ENCODE data around the gene GPRIN2. TPM values are rescaled to one million over a fixed set of nuclear protein-coding genes. Genes with fewer than 3 reads are reported as not detected.
A peak's percentile ranks its signal among the peaks of the same experiment; 100 is the strongest.
"Not testable (repeated sequence)": the region's sequence is repeated elsewhere in the genome, so short reads cannot be mapped to it uniquely, and the experiment has no call there.

Gene GPRIN2
- total and polyA plus RNA-seq, 4 donors: 17.7 to 36.5 (median 29.1) TPM

DNA sequence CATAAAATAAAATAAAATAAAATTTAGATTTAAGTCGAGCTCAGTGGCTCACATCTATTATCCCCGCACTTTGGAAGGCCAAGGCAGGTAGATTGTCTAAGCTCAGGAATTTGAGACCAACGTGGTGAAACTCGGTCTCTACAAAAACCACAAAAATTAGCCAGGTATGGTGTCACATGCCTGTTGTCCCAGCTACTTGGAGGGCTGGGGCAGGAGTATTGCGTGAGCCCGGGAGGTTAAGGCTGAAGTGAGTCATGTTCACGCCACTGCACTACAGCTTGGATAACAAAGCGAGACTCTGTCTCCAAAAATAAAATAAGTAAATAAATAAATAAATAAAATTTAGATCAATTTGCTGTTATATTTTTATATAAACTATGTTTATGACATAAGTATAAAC, 34.6 kb upstream of the GPRIN2 start:
- H3K9me3 ChIP-seq (ENCODE audit: control insufficient read depth in 4 of 4, insufficient read depth in 3 of 4, low read length in 3 of 4); H3K27me3 ChIP-seq (ENCODE audit: control insufficient read depth in 3 of 3, insufficient read depth in 3 of 3, low read length in 2 of 3); H3K36me3 ChIP-seq (ENCODE audit: control insufficient read depth in 4 of 4, insufficient read depth in 4 of 4, low read length in 4 of 4); H3K9ac ChIP-seq (ENCODE audit: insufficient read depth in 1 of 2, low read length in 2 of 2); H3K4me1 ChIP-seq (ENCODE audit: control insufficient read depth in 5 of 5, insufficient read depth in 5 of 5, low read length in 5 of 5); ATAC-seq (ENCODE audit: insufficient read depth, low FRiP score); H3K27ac ChIP-seq (ENCODE audit: low read depth in 1 of 2, low read length in 1 of 2); DNase-seq; H3K4me3 ChIP-seq: not testable (repeated sequence)
- 67% methylated on average over 1 of the region's 8 CpGs; no CpG with 5 or more reads in 1 of the 2 donors for WGBS, 2 donors

DNA sequence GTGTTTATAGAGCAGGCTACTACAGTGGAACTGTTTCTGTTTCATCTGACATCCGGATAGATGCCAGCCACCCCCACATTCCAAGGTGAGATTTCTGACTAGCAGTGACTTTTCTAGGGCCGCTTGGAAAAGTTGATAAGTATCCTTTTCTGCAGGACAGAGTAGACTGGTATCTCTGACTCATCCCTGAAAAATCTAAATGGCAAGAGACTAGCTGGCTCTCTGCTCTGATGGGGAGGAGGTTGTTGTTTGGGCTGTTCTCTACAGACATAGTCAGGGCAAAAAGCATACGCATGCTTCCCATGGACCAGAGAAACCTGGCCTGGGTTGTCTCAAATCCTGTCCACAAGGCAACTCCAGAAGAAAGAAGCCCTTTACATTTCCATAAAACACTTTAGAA, 33.1 kb upstream of the GPRIN2 start:
- not testable (repeated sequence) for DNase-seq; H3K9ac ChIP-seq (ENCODE audit: insufficient read depth in 1 of 2, low read length in 2 of 2); H3K9me3 ChIP-seq (ENCODE audit: control insufficient read depth in 4 of 4, insufficient read depth in 3 of 4, low read length in 3 of 4); H3K36me3 ChIP-seq (ENCODE audit: control insufficient read depth in 4 of 4, insufficient read depth in 4 of 4, low read length in 4 of 4); H3K4me3 ChIP-seq; H3K4me1 ChIP-seq (ENCODE audit: control insufficient read depth in 5 of 5, insufficient read depth in 5 of 5, low read length in 5 of 5); H3K27ac ChIP-seq (ENCODE audit: low read depth in 1 of 2, low read length in 1 of 2); H3K27me3 ChIP-seq (ENCODE audit: control insufficient read depth in 3 of 3, insufficient read depth in 3 of 3, low read length in 2 of 3)
- no CpG with 5 or more reads among the region's 3 CpGs for WGBS, 2 donors
- peak; percentile 43 for ATAC-seq (ENCODE audit: insufficient read depth, low FRiP score)

DNA sequence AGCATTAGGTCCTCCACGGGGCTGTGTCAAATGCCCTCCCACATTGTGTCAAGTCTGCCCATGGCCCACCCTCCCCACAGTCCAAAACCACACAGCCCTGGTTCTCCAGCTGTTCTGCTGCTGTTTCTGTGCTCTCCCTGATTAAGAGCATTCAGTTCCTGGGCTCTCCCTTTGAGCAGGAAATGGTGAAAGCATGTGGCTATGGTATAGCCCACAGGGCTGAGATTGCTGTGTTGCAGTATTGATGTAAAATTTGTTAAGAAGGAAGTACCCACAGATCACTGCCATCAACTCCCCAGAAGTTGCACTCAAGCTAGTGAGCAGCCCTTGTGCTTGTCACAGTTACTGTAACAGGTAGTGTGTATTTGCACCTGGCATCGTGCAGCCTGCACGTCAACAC, 31.8 kb upstream of the GPRIN2 start:
- H3K4me3 ChIP-seq; H3K9me3 ChIP-seq (ENCODE audit: control insufficient read depth in 4 of 4, insufficient read depth in 3 of 4, low read length in 3 of 4); H3K36me3 ChIP-seq (ENCODE audit: control insufficient read depth in 4 of 4, insufficient read depth in 4 of 4, low read length in 4 of 4); DNase-seq; H3K27me3 ChIP-seq (ENCODE audit: control insufficient read depth in 3 of 3, insufficient read depth in 3 of 3, low read length in 2 of 3); H3K27ac ChIP-seq (ENCODE audit: low read depth in 1 of 2, low read length in 1 of 2); H3K9ac ChIP-seq (ENCODE audit: insufficient read depth in 1 of 2, low read length in 2 of 2); ATAC-seq (ENCODE audit: insufficient read depth, low FRiP score); H3K4me1 ChIP-seq (ENCODE audit: control insufficient read depth in 5 of 5, insufficient read depth in 5 of 5, low read length in 5 of 5): not testable (repeated sequence)
- no CpG with 5 or more reads among the region's 3 CpGs for WGBS, 2 donors

DNA sequence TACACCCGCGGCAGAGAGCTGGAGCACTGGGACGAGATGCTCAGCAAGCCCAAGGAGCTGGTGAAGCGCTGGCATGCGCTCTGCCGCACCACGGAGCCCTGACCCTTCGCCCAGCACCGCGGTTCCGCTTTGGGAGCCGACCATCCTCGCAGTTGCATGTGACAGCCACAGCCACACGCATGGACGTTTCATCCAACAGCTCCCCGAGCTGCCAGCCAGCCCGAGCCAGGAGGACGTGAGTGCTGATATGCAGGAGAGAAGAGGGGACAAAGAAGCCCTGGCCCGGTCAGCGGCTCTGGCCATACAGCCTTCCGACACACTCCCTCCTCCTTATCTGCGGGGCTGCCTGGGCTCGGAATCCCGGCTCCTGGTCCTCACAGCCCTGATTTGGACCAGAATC, 31.1 kb upstream of the GPRIN2 start:
- not testable (repeated sequence) for H3K9me3 ChIP-seq (ENCODE audit: control insufficient read depth in 4 of 4, insufficient read depth in 3 of 4, low read length in 3 of 4); H3K27ac ChIP-seq (ENCODE audit: low read depth in 1 of 2, low read length in 1 of 2); DNase-seq; H3K36me3 ChIP-seq (ENCODE audit: control insufficient read depth in 4 of 4, insufficient read depth in 4 of 4, low read length in 4 of 4); H3K27me3 ChIP-seq (ENCODE audit: control insufficient read depth in 3 of 3, insufficient read depth in 3 of 3, low read length in 2 of 3); H3K9ac ChIP-seq (ENCODE audit: insufficient read depth in 1 of 2, low read length in 2 of 2); ATAC-seq (ENCODE audit: insufficient read depth, low FRiP score); H3K4me3 ChIP-seq; H3K4me1 ChIP-seq (ENCODE audit: control insufficient read depth in 5 of 5, insufficient read depth in 5 of 5, low read length in 5 of 5)
- WGBS, 2 donors: no CpG with 5 or more reads among the region's 24 CpGs

DNA sequence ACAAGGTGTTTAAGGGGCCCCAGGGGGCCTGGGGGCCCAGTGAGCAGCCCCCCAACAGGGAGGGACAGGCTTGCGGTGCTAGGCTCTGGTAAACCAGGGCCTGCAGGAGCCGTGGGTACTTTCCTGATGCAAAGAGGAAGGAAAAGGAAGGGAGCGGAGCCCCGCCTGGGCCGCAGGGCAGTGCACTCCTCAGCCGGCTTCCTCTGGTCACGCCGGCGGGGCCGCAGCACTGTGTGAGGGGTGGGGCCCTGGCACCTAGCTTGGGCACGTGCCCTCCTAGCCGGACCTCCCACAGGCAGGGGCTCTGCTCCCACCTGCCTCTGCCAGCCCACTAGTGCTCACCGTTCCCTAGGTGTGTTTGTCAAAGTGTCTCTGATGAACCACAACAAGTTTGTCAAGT, 28.8 kb upstream of the GPRIN2 start:
- not testable (repeated sequence) for H3K36me3 ChIP-seq (ENCODE audit: control insufficient read depth in 4 of 4, insufficient read depth in 4 of 4, low read length in 4 of 4); H3K27me3 ChIP-seq (ENCODE audit: control insufficient read depth in 3 of 3, insufficient read depth in 3 of 3, low read length in 2 of 3); ATAC-seq (ENCODE audit: insufficient read depth, low FRiP score); H3K9me3 ChIP-seq (ENCODE audit: control insufficient read depth in 4 of 4, insufficient read depth in 3 of 4, low read length in 3 of 4); H3K4me3 ChIP-seq; H3K27ac ChIP-seq (ENCODE audit: low read depth in 1 of 2, low read length in 1 of 2); DNase-seq; H3K4me1 ChIP-seq (ENCODE audit: control insufficient read depth in 5 of 5, insufficient read depth in 5 of 5, low read length in 5 of 5); H3K9ac ChIP-seq (ENCODE audit: insufficient read depth in 1 of 2, low read length in 2 of 2)
- WGBS, 2 donors: no CpG with 5 or more reads among the region's 13 CpGs

DNA sequence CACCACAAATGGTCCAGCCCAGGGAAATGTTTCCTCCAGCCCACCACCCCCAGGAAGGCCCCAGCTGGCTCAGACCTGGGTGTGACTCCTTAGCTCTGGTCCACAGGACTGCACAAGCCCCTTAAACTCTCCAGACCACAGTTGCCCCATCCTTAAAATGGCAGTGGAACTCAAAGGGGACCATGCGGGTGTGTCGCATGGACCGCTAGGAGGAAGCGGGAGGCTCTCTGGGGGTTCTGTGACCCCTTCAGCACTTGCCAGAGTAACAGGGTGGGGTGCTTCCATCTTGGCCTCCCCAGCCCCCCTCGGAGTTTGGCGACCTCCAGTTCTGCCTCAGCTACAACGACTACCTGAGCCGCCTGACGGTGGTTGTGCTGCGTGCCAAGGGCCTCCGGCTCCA, 27.7 kb upstream of the GPRIN2 start:
- not testable (repeated sequence) for H3K9me3 ChIP-seq (ENCODE audit: control insufficient read depth in 4 of 4, insufficient read depth in 3 of 4, low read length in 3 of 4); H3K27ac ChIP-seq (ENCODE audit: low read depth in 1 of 2, low read length in 1 of 2); H3K4me1 ChIP-seq (ENCODE audit: control insufficient read depth in 5 of 5, insufficient read depth in 5 of 5, low read length in 5 of 5); H3K36me3 ChIP-seq (ENCODE audit: control insufficient read depth in 4 of 4, insufficient read depth in 4 of 4, low read length in 4 of 4); ATAC-seq (ENCODE audit: insufficient read depth, low FRiP score); H3K9ac ChIP-seq (ENCODE audit: insufficient read depth in 1 of 2, low read length in 2 of 2); H3K4me3 ChIP-seq; H3K27me3 ChIP-seq (ENCODE audit: control insufficient read depth in 3 of 3, insufficient read depth in 3 of 3, low read length in 2 of 3); DNase-seq
- 86% methylated on average over 7 of the region's 11 CpGs; no CpG with 5 or more reads in 1 of the 2 donors for WGBS, 2 donors

DNA sequence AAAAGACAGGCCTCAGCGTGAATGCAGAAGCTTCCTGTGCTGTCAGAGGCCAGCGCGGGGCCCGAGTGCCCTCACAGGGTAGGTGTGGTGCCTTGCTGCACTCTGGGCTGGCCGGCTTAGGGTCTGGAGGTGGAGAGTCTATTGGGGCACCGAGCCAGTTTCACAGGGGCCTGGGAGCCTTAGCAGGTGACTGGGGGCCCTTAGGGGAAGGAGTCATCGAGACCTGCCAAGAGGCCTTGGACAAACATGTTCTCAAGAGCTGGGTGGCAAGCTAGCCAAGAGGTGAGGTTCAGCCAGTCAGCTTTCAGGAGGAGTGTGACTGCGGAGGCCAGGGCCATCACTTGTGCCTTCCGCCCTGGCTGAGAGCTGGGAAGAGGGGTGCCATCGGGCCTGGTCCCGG, 26.1 kb upstream of the GPRIN2 start:
- H3K4me3 ChIP-seq; DNase-seq; H3K27ac ChIP-seq (ENCODE audit: low read depth in 1 of 2, low read length in 1 of 2); H3K27me3 ChIP-seq (ENCODE audit: control insufficient read depth in 3 of 3, insufficient read depth in 3 of 3, low read length in 2 of 3); H3K4me1 ChIP-seq (ENCODE audit: control insufficient read depth in 5 of 5, insufficient read depth in 5 of 5, low read length in 5 of 5); H3K9ac ChIP-seq (ENCODE audit: insufficient read depth in 1 of 2, low read length in 2 of 2); H3K36me3 ChIP-seq (ENCODE audit: control insufficient read depth in 4 of 4, insufficient read depth in 4 of 4, low read length in 4 of 4); H3K9me3 ChIP-seq (ENCODE audit: control insufficient read depth in 4 of 4, insufficient read depth in 3 of 4, low read length in 3 of 4): not testable (repeated sequence)
- WGBS, 2 donors: 57% methylated on average over 3 of the region's 11 CpGs; no CpG with 5 or more reads in 1 of the 2 donors
- peak; percentile 53 for ATAC-seq (ENCODE audit: insufficient read depth, low FRiP score)

DNA sequence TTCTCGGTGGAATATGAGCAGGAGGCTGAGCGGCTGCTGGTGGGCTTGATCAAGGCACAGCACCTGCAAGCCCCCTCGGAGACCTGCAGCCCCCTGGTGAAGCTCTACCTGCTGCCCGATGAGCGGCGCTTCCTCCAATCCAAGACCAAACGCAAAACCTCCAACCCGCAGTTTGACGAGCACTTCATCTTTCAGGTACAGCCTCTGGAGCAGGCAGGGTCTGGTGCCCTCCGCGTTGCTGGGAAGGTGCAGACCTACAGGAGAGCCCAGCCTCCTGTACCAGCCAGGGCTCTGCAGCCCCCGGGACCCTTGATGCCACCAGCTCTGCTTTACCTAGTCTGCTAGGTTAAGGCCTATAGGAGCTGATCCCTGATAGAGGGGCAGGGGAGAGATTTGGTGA, 25.5 kb upstream of the GPRIN2 start:
- WGBS, 2 donors: 88 to 91% methylated on average over 5 to 9 of the region's 12 CpGs

DNA sequence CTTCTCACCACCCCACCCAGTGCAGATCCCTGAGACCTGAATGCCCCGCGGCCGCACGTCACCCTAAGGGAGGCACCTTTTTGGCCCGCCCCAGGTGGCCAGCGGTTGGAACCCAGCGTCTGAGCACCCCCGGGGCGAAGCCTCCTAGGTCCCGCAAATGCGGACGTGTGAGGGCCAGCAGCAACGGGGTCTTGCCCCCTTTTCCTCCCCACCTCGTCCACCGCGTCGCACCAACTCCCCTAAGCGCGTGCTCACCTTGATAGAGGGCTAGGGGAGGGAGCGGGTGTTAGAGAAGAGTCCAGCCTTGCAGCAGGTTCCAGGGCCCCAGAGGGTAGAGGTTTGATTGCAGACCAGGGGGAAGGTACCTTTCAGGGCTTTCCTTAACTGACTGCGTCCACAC, 22.9 kb upstream of the GPRIN2 start:
- H3K9ac ChIP-seq (ENCODE audit: insufficient read depth in 1 of 2, low read length in 2 of 2); H3K36me3 ChIP-seq (ENCODE audit: control insufficient read depth in 4 of 4, insufficient read depth in 4 of 4, low read length in 4 of 4); ATAC-seq (ENCODE audit: insufficient read depth, low FRiP score); H3K4me1 ChIP-seq (ENCODE audit: control insufficient read depth in 5 of 5, insufficient read depth in 5 of 5, low read length in 5 of 5); H3K4me3 ChIP-seq; DNase-seq; H3K9me3 ChIP-seq (ENCODE audit: control insufficient read depth in 4 of 4, insufficient read depth in 3 of 4, low read length in 3 of 4); H3K27me3 ChIP-seq (ENCODE audit: control insufficient read depth in 3 of 3, insufficient read depth in 3 of 3, low read length in 2 of 3); H3K27ac ChIP-seq (ENCODE audit: low read depth in 1 of 2, low read length in 1 of 2): not testable (repeated sequence)
- 17 to 53% methylated on average over 1 to 12 of the region's 21 CpGs for WGBS, 2 donors

More for the DNA sequence above, 25.5 kb upstream of the GPRIN2 start:
- H3K27ac ChIP-seq (ENCODE audit: low read depth in 1 of 2, low read length in 1 of 2); H3K36me3 ChIP-seq (ENCODE audit: control insufficient read depth in 4 of 4, insufficient read depth in 4 of 4, low read length in 4 of 4); H3K4me3 ChIP-seq; H3K9me3 ChIP-seq (ENCODE audit: control insufficient read depth in 4 of 4, insufficient read depth in 3 of 4, low read length in 3 of 4); DNase-seq; H3K27me3 ChIP-seq (ENCODE audit: control insufficient read depth in 3 of 3, insufficient read depth in 3 of 3, low read length in 2 of 3); ATAC-seq (ENCODE audit: insufficient read depth, low FRiP score); H3K4me1 ChIP-seq (ENCODE audit: control insufficient read depth in 5 of 5, insufficient read depth in 5 of 5, low read length in 5 of 5); H3K9ac ChIP-seq (ENCODE audit: insufficient read depth in 1 of 2, low read length in 2 of 2): not testable (repeated sequence)
